ENCODE results near the gene CD8B. TPM values are rescaled to one million over a fixed set of nuclear protein-coding genes. Genes with fewer than 3 reads are reported as not detected.

The CD8B gene
- total RNA-seq, 1 donor from 2014 or later: not detected

DNA sequence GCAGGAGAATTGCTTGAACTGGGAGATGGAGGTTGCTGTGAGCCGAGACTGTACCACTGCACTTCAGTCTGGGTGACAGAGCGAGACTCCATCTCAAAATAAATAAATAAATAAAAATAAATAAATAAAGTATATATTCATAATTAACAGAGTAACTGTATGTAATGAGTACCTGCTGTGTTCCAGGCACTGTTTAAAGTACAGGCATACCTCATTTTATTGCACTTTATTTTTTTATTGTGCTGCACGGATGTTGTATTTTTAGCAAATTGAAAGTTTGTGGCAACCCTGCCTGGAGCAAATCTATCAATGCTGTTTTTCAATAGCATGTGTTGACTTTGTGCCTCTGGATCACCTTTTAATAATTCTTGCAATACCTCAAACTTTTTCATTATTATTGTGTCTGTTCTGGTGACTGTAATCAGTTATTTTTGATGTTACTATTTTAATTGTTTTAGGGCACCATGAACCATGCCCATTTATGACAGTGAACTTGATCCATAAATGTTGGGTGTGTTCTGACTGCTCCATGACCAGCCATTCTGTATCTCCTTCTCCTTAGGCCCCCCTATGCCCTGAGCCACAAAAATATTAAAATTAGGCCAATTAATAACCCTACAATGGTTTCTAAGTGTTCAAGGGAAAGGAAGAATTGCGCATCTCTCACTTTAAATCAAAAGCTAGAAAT lies 43.4 kb downstream of the CD8B start:
- DNase-seq (ENCODE audit: low spot score): no peak
- H3K27ac Mint-ChIP-seq (ENCODE audit: unreplicated experiment): no peak overlapping the region
- peaks cover 29% of the 10 kb centered on the region for H3K27me3 Mint-ChIP-seq (ENCODE audit: low read depth)
- peaks cover 20% of the 10 kb centered on the region for H3K9me3 Mint-ChIP-seq (ENCODE audit: low read depth)
- no peaks in the 10 kb centered on the region for H3K4me1 Mint-ChIP-seq (ENCODE audit: low read depth)
- H3K4me3 Mint-ChIP-seq (ENCODE audit: unreplicated experiment): no peak overlapping the region
- TF ChIP-seq, protein P1, sequence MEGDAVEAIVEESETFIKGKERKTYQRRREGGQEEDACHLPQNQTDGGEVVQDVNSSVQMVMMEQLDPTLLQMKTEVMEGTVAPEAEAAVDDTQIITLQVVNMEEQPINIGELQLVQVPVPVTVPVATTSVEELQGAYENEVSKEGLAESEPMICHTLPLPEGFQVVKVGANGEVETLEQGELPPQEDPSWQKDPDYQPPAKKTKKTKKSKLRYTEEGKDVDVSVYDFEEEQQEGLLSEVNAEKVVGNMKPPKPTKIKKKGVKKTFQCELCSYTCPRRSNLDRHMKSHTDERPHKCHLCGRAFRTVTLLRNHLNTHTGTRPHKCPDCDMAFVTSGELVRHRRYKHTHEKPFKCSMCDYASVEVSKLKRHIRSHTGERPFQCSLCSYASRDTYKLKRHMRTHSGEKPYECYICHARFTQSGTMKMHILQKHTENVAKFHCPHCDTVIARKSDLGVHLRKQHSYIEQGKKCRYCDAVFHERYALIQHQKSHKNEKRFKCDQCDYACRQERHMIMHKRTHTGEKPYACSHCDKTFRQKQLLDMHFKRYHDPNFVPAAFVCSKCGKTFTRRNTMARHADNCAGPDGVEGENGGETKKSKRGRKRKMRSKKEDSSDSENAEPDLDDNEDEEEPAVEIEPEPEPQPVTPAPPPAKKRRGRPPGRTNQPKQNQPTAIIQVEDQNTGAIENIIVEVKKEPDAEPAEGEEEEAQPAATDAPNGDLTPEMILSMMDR (IDR thresholded peaks at IDR 0.05): no peak
- peaks cover 4% of the 10 kb centered on the region for H3K36me3 Mint-ChIP-seq (ENCODE audit: low read depth)

DNA sequence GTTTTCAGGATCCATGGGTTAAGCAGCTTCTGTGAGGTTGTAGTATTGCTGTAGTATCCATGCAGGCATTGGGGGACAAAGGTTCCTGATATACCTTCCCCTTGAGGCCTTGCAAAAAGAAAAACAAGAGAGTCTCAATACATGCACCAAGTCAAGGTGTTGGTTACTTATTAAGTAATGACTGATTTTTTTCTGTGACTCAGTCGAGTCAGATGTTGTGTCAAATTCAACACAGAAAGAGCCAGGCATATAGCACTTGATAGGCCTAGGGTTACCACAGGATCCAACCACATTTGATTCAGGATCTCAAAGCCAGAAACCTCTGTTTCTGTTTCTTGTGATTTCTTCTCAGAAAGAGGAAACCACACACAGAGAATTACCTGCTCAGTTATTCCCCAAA lies 46.1 kb downstream of the CD8B start:
- DNase-seq (ENCODE audit: low spot score): no peak
- no peak overlapping the region for H3K4me3 Mint-ChIP-seq (ENCODE audit: unreplicated experiment)
- H3K4me1 Mint-ChIP-seq (ENCODE audit: low read depth): no peaks in the 10 kb centered on the region
- H3K27ac Mint-ChIP-seq (ENCODE audit: unreplicated experiment): no peak overlapping the region
- peaks cover 29% of the 10 kb centered on the region for H3K27me3 Mint-ChIP-seq (ENCODE audit: low read depth)
- peaks cover 12% of the 10 kb centered on the region for H3K9me3 Mint-ChIP-seq (ENCODE audit: low read depth)
- TF ChIP-seq, protein P1 (IDR thresholded peaks at IDR 0.05): no peak
- peaks cover 2% of the 10 kb centered on the region for H3K36me3 Mint-ChIP-seq (ENCODE audit: low read depth)

GRCh38 chr2:86809481-86810121 lies 52.1 kb downstream of the CD8B start:
- Mint-ChIP-seq H3K27ac (ENCODE audit: unreplicated experiment) (no peak overlapping the region), H3K36me3 (ENCODE audit: low read depth) (peaks cover 2% of the 10 kb centered on the region), H3K27me3 (ENCODE audit: low read depth) (peaks cover 1% of the 10 kb centered on the region), H3K4me1 (ENCODE audit: low read depth) (peaks cover 17% of the 10 kb centered on the region), H3K4me3 (ENCODE audit: unreplicated experiment) (no peak overlapping the region), H3K9me3 (ENCODE audit: low read depth) (peaks cover 5% of the 10 kb centered on the region)
- DNase-seq (ENCODE audit: low spot score): no peak
- TF ChIP-seq, protein P1 (IDR thresholded peaks at IDR 0.05): no peak

DNA sequence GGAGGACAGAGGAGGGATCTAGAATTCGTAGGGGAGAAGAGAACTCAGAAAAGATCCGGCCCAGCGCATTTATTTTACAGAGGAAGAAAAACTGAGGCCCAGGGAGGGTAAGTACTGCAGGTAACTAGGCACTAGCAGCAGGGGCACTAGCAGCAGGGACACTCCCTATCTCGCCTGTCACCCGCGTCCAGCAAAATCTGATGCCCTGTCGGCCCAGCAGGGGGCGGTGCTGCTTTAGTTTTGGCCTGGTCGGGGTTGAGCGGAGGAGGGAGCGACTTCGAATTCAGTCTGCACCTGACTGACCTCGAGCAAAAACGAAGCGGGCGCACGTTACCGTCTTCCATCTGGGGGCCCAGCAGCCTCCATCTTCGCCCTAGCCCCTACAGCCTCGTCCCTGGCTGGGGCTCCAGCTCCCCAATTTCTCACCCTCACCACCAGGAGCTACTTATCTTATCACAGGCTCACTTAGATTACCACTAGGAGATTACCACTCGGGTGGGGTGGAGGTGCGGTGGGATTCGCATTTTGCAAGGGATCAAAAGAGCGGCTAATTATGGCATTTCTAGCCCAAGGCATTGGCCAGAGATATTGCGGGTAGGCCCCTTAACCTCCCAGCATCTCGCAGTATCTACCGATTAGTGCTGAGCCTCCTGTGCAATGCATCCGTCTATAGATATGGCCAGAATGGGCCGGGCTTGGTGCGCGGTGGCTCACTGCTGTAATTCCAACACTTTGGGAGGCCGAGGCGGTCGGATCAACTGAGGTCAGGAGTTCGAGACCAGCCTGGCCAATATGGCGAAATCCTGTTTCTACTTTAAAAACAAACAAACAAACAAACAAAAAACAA lies 53.1 kb downstream of the CD8B start:
- H3K36me3 Mint-ChIP-seq (ENCODE audit: low read depth): peaks cover 2% of the 10 kb centered on the region
- peaks cover 5% of the 10 kb centered on the region for H3K9me3 Mint-ChIP-seq (ENCODE audit: low read depth)
- H3K27me3 Mint-ChIP-seq (ENCODE audit: low read depth): peaks cover 1% of the 10 kb centered on the region
- DNase-seq (ENCODE audit: low spot score): no peak
- TF ChIP-seq, protein P1 (IDR thresholded peaks at IDR 0.05): peak; percentile 99
- H3K4me1 Mint-ChIP-seq (ENCODE audit: low read depth): peaks cover 17% of the 10 kb centered on the region
- no peak overlapping the region for H3K27ac Mint-ChIP-seq (ENCODE audit: unreplicated experiment)
- H3K4me3 Mint-ChIP-seq (ENCODE audit: unreplicated experiment): peak overlapping the region; percentile 85
